Measurements from ENCODE around the gene TYK2. TPM values are rescaled to one million over a fixed set of nuclear protein-coding genes. Genes with fewer than 3 reads are reported as not detected.
A peak's percentile ranks its signal among the peaks of the same experiment; 100 is the strongest.
"Not testable (repeated sequence)": the region's sequence is repeated elsewhere in the genome, so short reads cannot be mapped to it uniquely, and the experiment has no call there.

The TYK2 gene
- total RNA-seq, 4 donors from 2014 or later: 22.0 to 112 (median 67.8) TPM

DNA sequence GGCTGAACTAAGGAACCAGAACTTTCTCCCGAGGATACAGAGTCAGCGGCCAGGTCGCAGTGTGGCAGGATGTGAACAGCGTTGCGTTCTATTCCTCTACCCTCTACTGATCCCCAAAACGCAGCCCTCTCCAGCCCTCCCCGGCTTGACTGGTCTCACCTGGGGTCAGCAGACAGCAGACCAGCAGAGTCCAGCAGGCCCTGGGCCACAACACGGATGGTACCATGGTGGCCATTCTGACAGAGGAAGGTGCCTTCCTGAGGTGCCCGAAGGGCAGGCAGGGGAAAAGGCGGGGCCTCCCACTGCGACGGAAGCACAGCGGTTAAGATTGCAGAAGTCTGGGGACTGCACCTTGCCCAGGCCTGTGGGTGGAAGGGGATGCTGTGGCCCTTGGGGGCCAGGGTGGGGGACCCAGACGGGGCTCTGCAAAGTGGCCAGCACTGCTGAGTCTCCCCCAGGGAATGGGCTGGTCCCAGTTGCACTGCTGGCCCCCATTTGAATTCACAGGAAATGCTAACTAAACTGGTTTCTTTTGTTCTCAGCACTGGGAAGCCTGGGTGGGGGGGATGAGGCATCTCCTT lies 40.9 kb downstream of the TYK2 start, which contains the start of gene ICAM3:
Gene ICAM3, minus strand, starts transcription at position 245 of the 581 bp plus-strand sequence. Its CDS starts 10 bp downstream, at position 235.
- H3K4me1 ChIP-seq: no peaks in the 10 kb centered on the region
- no peak for DNase-seq
- no peak within 1 kb of the TSS for H3K27ac ChIP-seq
- no peaks in the 10 kb centered on the region for H3K27me3 ChIP-seq
- H3K9me3 ChIP-seq: no peaks in the 10 kb centered on the region
- TF ChIP-seq, protein P1, sequence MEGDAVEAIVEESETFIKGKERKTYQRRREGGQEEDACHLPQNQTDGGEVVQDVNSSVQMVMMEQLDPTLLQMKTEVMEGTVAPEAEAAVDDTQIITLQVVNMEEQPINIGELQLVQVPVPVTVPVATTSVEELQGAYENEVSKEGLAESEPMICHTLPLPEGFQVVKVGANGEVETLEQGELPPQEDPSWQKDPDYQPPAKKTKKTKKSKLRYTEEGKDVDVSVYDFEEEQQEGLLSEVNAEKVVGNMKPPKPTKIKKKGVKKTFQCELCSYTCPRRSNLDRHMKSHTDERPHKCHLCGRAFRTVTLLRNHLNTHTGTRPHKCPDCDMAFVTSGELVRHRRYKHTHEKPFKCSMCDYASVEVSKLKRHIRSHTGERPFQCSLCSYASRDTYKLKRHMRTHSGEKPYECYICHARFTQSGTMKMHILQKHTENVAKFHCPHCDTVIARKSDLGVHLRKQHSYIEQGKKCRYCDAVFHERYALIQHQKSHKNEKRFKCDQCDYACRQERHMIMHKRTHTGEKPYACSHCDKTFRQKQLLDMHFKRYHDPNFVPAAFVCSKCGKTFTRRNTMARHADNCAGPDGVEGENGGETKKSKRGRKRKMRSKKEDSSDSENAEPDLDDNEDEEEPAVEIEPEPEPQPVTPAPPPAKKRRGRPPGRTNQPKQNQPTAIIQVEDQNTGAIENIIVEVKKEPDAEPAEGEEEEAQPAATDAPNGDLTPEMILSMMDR (IDR thresholded peaks at IDR 0.05): no peak
- TF ChIP-seq POLR2A (IDR thresholded peaks at IDR 0.05): no peak
- intact Hi-C loops (cut with DNase I; ENCODE audit: low total_unique reads): loop anchor here (10.0 kb wide), 1 partner anchor 45 kb away; the partner anchor contains the start of gene TYK2
- H3K4me3 ChIP-seq: no peak within 1 kb of the TSS
- no peaks in the 10 kb centered on the region for H3K36me3 ChIP-seq

DNA sequence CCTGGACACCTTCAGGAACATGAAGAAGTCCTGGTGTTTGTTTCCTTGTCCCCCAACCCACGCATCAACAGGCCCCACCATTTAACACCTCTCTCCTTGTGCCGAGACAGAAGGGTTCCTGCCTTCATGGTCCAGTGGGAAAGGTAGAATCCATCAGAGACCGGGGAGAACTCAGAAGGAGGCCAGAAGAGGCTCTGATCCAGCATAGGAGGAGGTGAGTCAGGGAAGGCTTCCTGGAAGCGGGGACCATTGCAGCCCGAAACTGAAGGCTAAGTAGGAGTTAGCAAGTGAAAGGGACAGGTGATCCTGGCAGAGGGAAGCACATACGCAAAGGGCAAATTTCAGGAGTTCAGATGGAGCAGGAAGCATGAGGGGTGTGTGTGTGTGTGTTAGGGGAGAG lies 41.4 kb downstream of the TYK2 start:
- no peaks in the 10 kb centered on the region for H3K36me3 ChIP-seq
- H3K27ac ChIP-seq: no peak overlapping the region
- H3K27me3 ChIP-seq: no peaks in the 10 kb centered on the region
- H3K4me1 ChIP-seq: no peaks in the 10 kb centered on the region
- intact Hi-C loops (cut with DNase I; ENCODE audit: low total_unique reads): loop anchor here (10.0 kb wide), 1 partner anchor 46 kb away; the partner anchor contains the start of gene TYK2
- DNase-seq: no peak
- H3K4me3 ChIP-seq: no peak overlapping the region
- H3K9me3 ChIP-seq: no peaks in the 10 kb centered on the region
- no peak for TF ChIP-seq POLR2A (IDR thresholded peaks at IDR 0.05)
- TF ChIP-seq, protein P1 (IDR thresholded peaks at IDR 0.05): no peak

DNA sequence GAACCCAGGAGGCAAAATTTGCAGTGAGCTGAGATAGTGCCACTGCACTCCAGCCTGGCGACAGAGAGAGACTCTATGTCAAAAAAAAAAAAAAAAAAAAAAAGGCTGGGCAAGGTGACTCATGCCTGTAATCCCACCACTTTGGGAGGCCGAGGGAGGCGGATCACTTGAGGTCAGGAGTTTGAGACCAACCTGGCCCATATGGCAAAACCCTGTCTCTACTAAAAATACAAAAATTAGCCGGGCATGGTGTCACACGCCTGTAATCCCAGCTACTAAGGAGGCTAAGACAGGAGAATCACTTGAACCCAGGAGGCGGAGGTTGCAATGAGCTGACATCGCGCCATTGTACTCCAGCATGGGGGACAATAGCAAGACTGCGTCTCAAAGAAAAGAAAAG lies 43.6 kb downstream of the TYK2 start:
- not testable (repeated sequence) for DNase-seq, H3K4me3 ChIP-seq, H3K36me3 ChIP-seq, H3K27ac ChIP-seq, H3K27me3 ChIP-seq, H3K9me3 ChIP-seq, H3K4me1 ChIP-seq
- intact Hi-C loops (cut with DNase I; ENCODE audit: low total_unique reads): loop anchor here (10.0 kb wide), 1 partner anchor 48 kb away; the partner anchor contains the start of gene TYK2

DNA sequence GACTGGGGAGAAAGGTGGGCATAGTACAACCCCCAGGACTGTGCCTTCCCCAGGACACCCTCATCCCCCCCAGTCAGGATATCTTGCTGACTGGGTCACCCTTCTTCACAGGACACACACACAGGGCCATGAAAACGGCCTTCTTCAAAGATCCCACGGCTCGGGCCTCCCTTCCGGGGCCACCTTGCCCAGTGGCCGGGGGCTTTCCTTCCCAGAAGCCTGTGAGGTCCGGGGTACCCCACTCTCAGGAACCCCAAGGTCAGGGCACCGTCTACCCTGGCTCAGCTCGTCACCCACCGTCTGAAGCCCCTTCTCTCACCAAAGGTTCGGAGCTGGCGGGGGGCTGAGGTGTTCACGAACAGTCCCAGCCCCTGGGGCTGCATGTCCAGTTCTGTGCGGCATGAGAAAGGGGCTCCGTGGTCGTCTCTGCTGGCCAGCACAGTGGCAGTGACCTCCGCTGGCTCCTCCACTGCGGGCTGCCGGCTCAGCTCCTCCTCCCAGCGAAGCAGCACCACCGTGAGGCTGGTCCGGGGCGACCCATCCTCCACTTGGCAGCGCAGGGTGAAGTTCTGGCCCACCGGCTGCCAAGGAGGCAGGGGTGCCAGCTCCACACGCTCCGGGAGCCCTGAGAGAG lies 44.9 kb downstream of the TYK2 start:
- Histone ChIP-seq H3K27me3 (no peaks in the 10 kb centered on the region), H3K9me3 (no peaks in the 10 kb centered on the region), H3K4me1 (peaks cover 0 to 5% of the 10 kb centered on the region in 2 donors), H3K4me3 (peak overlapping the region in 1 of 2 donors; percentile 77), H3K27ac (peak overlapping the region; percentile 38 to 52), H3K36me3 (no peaks in the 10 kb centered on the region)
- TF ChIP-seq POLR2A (IDR thresholded peaks at IDR 0.05): no peak
- DNase-seq: no peak
- intact Hi-C loops (cut with DNase I; ENCODE audit: low total_unique reads): loop anchor here (10.0 kb wide), 1 partner anchor 49 kb away; the partner anchor contains the start of gene TYK2

DNA sequence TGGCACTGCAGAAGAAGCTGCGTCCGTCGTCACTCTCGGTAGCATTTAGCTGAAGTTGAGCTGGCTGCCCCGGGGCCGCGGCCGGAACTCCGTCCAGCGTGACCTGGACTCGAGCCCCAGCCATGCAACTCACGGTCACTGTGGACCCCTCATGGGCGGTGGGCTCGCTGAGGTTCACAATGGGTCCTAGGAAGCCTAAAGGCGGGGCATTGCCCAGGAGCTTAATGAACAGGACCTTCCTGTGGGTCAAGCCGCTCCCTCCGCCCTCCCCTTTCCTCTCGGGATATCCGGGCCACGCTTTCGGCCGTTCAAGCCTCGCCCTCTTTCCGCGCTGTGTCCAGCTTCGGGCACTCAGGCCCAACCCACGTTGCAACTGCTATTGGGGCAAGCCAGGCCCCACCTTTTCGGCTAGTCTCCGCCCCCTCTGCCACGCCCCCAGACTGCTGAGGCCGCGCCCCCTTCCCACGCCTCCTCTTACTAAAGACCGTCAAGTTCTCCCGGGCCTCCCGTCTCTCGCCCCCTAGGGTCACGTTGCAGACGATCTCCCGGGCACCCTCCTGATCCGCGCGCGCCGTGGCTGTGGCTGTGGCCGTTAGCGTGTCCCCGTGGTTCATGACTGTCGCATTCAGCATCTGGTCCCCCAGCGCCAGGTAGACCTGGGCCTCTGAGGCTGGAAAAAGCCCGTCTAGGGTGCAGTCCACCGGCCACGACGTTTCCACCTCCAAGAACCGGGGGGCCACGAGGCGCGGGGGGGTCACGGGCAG lies 45.6 kb downstream of the TYK2 start:
- peaks cover 0 to 5% of the 10 kb centered on the region in 2 donors for H3K4me1 ChIP-seq
- TF ChIP-seq POLR2A (IDR thresholded peaks at IDR 0.05): peak in 1 of 2 donors; percentile 61
- TF ChIP-seq, protein P1 (IDR thresholded peaks at IDR 0.05): no peak
- H3K27me3 ChIP-seq: no peaks in the 10 kb centered on the region
- H3K36me3 ChIP-seq: no peaks in the 10 kb centered on the region
- peak overlapping the region; percentile 38 to 73 for H3K27ac ChIP-seq
- intact Hi-C loops (cut with DNase I; ENCODE audit: low total_unique reads): loop anchor here (10.0 kb wide), 1 partner anchor 50 kb away; the partner anchor contains the start of gene TYK2
- peak overlapping the region; percentile 77 to 99 for H3K4me3 ChIP-seq
- peak; percentile 97 to 98 for DNase-seq
- no peaks in the 10 kb centered on the region for H3K9me3 ChIP-seq
